Suprapubic skin (tissue), 4 donors: ENCODE measurements around the gene CCNL1. TPM values are rescaled to one million over a fixed set of nuclear protein-coding genes. Genes with fewer than 3 reads are reported as not detected.
A peak's percentile ranks its signal among the peaks of the same experiment; 100 is the strongest.

Experiments used
- DNase-seq, 2 donors: peaks; one replicate each; pipeline ENCODE4 v3.0.0-alpha.2; 2019; ENCODE audit warnings: low spot score in 2 of 2
- H3K27ac ChIP-seq: fragments of 200-600 bp; sonication (generic); one replicate; pipeline ENCODE4 v1.5.1; 2019
- H3K27me3 ChIP-seq: fragments of 200-600 bp; sonication (generic); one replicate; pipeline ENCODE4 v1.5.1; 2019
- H3K36me3 ChIP-seq: fragments of 200-600 bp; sonication (generic); one replicate; pipeline ENCODE4 v1.5.1; 2019
- H3K4me1 ChIP-seq: fragments of 200-600 bp; sonication (generic); one replicate; pipeline ENCODE4 v1.5.1; 2019
- H3K4me3 ChIP-seq: fragments of 200-600 bp; sonication (generic); one replicate; pipeline ENCODE4 v1.5.1; 2019; ENCODE audit warnings: mild to moderate bottlenecking
- H3K9me3 ChIP-seq: fragments of 200-600 bp; sonication (generic); one replicate; pipeline ENCODE4 v1.5.1; 2019
- EP300 ChIP-seq: sonication (generic); formaldehyde crosslinking; IDR thresholded peaks from one replicate; pipeline ENCODE4 v1.6.1; 2017; ENCODE audit warnings: antibody characterized with exemption
- POLR2A ChIP-seq, 2 donors: fragments of 450-650 bp; IDR thresholded peaks; one replicate each; pipeline ENCODE4 v1.6.1; 2017; ENCODE audit warnings: antibody characterized with exemption in 2 of 2, mild to moderate bottlenecking in 2 of 2, moderate library complexity in 2 of 2
- POLR2AphosphoS5 ChIP-seq, 3 donors: sonication (generic); formaldehyde crosslinking; IDR thresholded peaks; one replicate each; pipeline ENCODE4 v1.6.1; 2017; ENCODE audit warnings: antibody characterized with exemption in 3 of 3
- WGBS: methylation state at CpG from one replicate; pipeline ENCODE4 v1.1.5; 2018; 5-methylcytosine and 5-hydroxymethylcytosine counted together
- total RNA-seq, 4 donors: library from RNA; depleted of rRNA; stranded (reverse); fragments of >200 nt; gene quantifications; one replicate each; pipeline ENCODE4 v1.1.0, GENCODE V29; 2016
- TF ChIP-seq, protein P1 (sequence below), 2 donors: fragments of 200-600 bp in 1 of 2; fragments of 450-650 bp in 1 of 2; sonication (generic) in 1 of 2; IDR thresholded peaks; one replicate each; pipeline ENCODE4 v1.5.1; 2016 to 2019; ENCODE audit warnings: antibody characterized with exemption in 2 of 2, mild to moderate bottlenecking in 1 of 2, moderate library complexity in 1 of 2

The CCNL1 gene
- total RNA-seq, 4 donors from 2014 or later, result 203 to 665 (median 246) TPM

DNA sequence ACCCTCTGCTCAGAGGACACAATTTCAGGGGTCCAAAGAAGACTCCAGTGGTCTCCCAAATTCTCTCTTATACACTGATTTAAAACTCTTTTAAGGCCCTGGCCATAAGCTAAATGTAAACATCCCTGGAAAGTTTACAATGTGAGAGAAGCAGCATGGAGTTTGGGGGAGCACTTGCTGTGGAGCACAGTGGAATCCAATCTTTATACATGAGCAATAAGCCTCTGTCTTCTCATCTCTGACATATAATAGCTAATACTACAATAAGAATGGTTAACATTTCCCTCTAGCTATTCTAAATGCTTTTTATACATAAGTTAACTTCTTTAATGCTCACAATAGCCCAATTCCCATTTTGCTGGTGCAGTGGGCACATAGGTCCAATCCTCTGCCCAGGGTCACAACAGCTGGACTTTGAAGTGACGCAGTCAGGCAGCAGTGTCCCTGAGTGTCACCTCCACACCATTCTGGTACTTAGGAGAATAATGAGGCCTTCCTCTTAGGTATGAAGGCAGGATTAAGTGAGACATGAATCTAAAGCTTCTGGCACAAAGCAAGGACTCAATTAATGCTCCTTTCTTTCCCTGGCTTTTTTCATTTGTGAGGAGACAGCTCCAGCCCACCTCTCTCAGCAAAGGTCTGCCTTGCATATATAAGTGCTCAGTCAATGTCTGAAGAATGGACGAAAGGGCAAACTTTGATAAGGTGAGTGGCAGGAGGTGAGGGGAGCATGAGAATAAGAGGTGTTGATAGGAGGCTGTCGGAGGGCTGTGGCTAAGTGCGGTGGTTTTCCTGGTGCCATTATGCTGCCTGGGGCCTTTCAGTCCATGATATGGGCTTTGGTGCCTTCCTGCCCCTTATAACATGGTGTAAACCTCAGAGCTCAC is 26.3 kb downstream of the CCNL1 start:
- H3K27ac ChIP-seq, result no peak overlapping the region
- DNase-seq, result no peak
- peaks cover 53% of the 10 kb centered on the region for H3K4me1 ChIP-seq

DNA sequence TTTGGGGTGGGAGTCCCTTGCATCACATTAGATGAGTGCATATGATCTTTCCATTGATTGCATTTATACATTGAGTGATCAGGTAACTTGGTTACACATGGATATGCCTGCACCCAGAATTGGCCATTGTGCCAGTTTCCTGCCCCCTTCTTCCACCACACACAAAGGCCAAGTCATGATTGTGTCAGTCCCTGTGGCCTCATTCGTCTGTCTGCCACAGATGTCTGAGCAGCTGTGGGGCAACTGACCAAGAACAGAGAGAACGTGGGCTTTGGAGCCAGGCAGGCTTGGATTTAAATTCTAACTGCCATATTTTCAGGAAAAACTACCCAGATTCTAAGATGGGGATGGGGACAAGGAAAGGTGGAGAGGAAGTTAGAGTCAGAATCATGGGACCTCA is 27.0 kb downstream of the CCNL1 start:
- TF ChIP-seq POLR2A (IDR thresholded peaks at IDR 0.05) (no peak), POLR2AphosphoS5 (IDR thresholded peaks at IDR 0.05) (no peak), EP300 (no peak)
- TF ChIP-seq, protein P1, sequence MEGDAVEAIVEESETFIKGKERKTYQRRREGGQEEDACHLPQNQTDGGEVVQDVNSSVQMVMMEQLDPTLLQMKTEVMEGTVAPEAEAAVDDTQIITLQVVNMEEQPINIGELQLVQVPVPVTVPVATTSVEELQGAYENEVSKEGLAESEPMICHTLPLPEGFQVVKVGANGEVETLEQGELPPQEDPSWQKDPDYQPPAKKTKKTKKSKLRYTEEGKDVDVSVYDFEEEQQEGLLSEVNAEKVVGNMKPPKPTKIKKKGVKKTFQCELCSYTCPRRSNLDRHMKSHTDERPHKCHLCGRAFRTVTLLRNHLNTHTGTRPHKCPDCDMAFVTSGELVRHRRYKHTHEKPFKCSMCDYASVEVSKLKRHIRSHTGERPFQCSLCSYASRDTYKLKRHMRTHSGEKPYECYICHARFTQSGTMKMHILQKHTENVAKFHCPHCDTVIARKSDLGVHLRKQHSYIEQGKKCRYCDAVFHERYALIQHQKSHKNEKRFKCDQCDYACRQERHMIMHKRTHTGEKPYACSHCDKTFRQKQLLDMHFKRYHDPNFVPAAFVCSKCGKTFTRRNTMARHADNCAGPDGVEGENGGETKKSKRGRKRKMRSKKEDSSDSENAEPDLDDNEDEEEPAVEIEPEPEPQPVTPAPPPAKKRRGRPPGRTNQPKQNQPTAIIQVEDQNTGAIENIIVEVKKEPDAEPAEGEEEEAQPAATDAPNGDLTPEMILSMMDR (IDR thresholded peaks at IDR 0.05), result no peak
- Histone ChIP-seq H3K4me3 (no peak overlapping the region), H3K27me3 (no peaks in the 10 kb centered on the region), H3K27ac (no peak overlapping the region), H3K4me1 (peaks cover 55% of the 10 kb centered on the region), H3K36me3 (no peaks in the 10 kb centered on the region), H3K9me3 (no peaks in the 10 kb centered on the region)
- WGBS, result 66% methylated on average over 2 of the region's 2 CpGs
- DNase-seq, result no peak

More for the DNA sequence above, 26.3 kb downstream of the CCNL1 start:
- H3K36me3 ChIP-seq, result no peaks in the 10 kb centered on the region
- TF ChIP-seq EP300 (no peak), POLR2A (IDR thresholded peaks at IDR 0.05) (no peak)
- TF ChIP-seq, protein P1 (IDR thresholded peaks at IDR 0.05), result no peak
- WGBS, result 76% methylated on average over 4 of the region's 4 CpGs
- no peaks in the 10 kb centered on the region for H3K27me3 ChIP-seq
- no peak overlapping the region for H3K4me3 ChIP-seq
- no peaks in the 10 kb centered on the region for H3K9me3 ChIP-seq

DNA sequence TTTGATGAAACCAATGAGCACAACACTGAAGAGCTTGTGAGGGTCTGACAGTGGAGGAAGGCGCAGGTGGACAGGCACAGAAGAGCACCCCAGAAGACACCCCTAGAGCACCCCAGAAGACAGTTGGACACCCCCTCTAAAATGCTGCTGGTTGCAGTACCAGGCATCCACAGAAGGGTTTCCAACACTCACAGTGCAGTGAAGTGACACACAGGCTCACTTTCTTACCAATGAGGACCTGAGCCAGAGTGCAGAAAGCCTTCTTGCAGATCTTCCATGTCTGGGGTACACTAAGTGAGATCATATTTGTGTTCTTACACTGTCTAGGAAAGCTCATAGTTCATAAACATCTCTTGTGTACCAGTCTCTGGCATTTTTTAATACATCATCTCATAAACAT is 27.6 kb downstream of the CCNL1 start:
- Histone ChIP-seq H3K36me3 (no peaks in the 10 kb centered on the region), H3K27me3 (no peaks in the 10 kb centered on the region), H3K4me1 (peaks cover 50% of the 10 kb centered on the region), H3K9me3 (no peaks in the 10 kb centered on the region), H3K27ac (no peak overlapping the region), H3K4me3 (no peak overlapping the region)
- WGBS, result 100% methylated on average over 1 of the region's 1 CpG
- no peak for TF ChIP-seq EP300
- DNase-seq, result no peak

DNA sequence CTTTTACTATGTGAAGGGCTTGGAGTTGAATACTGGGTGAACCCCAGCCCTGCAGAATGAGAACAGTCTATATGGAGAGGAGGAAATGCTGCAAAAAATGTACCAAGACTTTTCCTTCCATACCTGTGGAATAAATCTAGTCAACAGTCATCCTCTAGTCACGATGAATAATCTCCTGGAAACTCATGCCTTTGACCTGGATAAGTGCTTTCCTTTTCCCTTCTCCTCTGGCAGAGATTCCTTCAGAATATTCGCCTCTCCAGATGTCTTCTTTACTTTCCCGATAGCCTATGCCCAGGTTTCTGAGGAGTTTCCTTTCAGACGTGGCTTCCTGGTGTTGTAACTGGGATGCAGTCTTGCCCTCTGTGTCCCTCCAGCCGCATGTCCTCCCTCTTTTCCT is 28.1 kb downstream of the CCNL1 start:
- no peaks in the 10 kb centered on the region for H3K27me3 ChIP-seq
- H3K4me1 ChIP-seq, result peaks cover 45% of the 10 kb centered on the region
- DNase-seq, result no peak
- no peak overlapping the region for H3K27ac ChIP-seq
- H3K9me3 ChIP-seq, result no peaks in the 10 kb centered on the region
- H3K36me3 ChIP-seq, result no peaks in the 10 kb centered on the region
- TF ChIP-seq, protein P1 (IDR thresholded peaks at IDR 0.05), result no peak
- TF ChIP-seq POLR2AphosphoS5 (IDR thresholded peaks at IDR 0.05), result no peak
- TF ChIP-seq EP300, result no peak
- TF ChIP-seq POLR2A (IDR thresholded peaks at IDR 0.05), result no peak
- no peak overlapping the region for H3K4me3 ChIP-seq
- 68% methylated on average over 5 of the region's 5 CpGs for WGBS

DNA sequence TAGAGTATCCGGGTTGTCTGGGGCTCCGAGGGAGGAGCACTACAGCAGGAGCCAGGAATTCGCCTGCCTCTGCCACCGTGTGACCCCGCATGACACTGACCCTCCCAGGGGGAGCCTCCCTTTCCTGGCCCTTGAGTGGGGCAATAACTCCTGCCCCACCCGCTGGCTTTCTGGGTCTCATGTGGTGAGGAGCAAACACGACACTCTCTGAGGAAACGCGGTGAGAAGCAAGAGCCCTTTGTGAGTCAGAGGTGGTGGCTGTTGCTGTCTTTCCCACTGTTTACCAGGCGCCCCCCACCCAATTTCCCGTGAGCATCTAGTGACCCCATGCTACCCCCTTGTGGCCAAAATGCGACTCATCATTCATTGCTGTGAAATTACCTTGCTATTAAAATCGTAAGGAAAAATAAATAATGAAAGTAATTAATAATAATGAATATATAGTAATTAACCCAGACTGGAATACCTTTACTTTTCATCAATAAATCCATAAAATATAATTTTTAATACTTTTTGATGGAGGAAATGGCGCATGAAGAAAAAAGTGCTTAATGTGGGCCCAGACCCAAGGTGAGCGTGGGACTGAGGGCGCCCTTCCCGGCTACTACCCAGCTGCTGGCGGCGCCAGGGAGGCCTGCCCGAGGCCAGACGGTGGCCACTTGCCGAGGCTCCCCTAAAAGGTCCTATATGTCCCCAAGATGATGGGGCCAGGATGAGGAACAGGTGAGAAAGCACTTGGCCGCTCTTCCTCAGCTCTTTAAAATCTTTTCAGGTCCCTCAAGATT is 29.3 kb downstream of the CCNL1 start:
- Histone ChIP-seq H3K36me3 (no peaks in the 10 kb centered on the region), H3K4me3 (peak overlapping the region; percentile 32), H3K4me1 (peaks cover 35% of the 10 kb centered on the region), H3K27me3 (no peaks in the 10 kb centered on the region), H3K9me3 (no peaks in the 10 kb centered on the region), H3K27ac (peak overlapping the region; percentile 84)
- TF ChIP-seq POLR2A (IDR thresholded peaks at IDR 0.05) (no peak), POLR2AphosphoS5 (IDR thresholded peaks at IDR 0.05) (peak in 1 of 3 donors; percentile 20), EP300 (no peak)
- TF ChIP-seq, protein P1 (IDR thresholded peaks at IDR 0.05), result peak in 1 of 2 donors; percentile 41
- DNase-seq, result peak; percentile 81 to 85
- WGBS, result 19% methylated on average over 16 of the region's 23 CpGs
